HepG2 (cell line): ENCODE results near the gene THBS2.

Experiments used
- EP300 ChIP-seq, 3 experiments: sonication (generic) in 1 of 3; formaldehyde crosslinking in 1 of 3; IDR thresholded peaks; 2 replicates each; pipeline versions ENCODE4 v1.5.1 to v1.6.1; 2011 to 2020; ENCODE audit warnings: low read depth in 2 of 3, low read length in 2 of 3, borderline replicate concordance in 1 of 3, improper control_type of control experiment in 1 of 3, mild to moderate bottlenecking in 1 of 3, missing genetic modification reagents in 1 of 3, moderate library complexity in 1 of 3
- EZH2 ChIP-seq: conservative IDR thresholded peaks from 2 replicates; pipeline ENCODE4 v1.6.1; 2012; ENCODE audit warnings: mild to moderate bottlenecking, low read depth, low read length, moderate library complexity
- FOXJ3 ChIP-seq: sonication (generic); formaldehyde crosslinking; IDR thresholded peaks from 2 replicates; pipeline ENCODE4 v1.4.0; 2020; ENCODE audit warnings: missing genetic modification reagents, mild to moderate bottlenecking, borderline replicate concordance
- NCOA2 ChIP-seq: sonication (generic); formaldehyde crosslinking; IDR thresholded peaks from 2 replicates; pipeline ENCODE4 v1.8.0; 2022; ENCODE audit warnings: inconsistent platforms
- RBAK ChIP-seq: sonication (generic); formaldehyde crosslinking; IDR thresholded peaks from 2 replicates; pipeline ENCODE4 v1.5.1; 2020; ENCODE audit warnings: mild to moderate bottlenecking, missing genetic modification reagents
- SP1 ChIP-seq, 2 experiments: fragments of 450-650 bp in 1 of 2; sonication (generic) in 1 of 2; formaldehyde crosslinking in 1 of 2; IDR thresholded peaks; 2 replicates each; pipeline versions ENCODE4 v1.4.0 to v1.6.1; 2016 to 2020; ENCODE audit warnings: missing genetic modification reagents in 1 of 2
- ZNF138 ChIP-seq: sonication (generic); formaldehyde crosslinking; IDR thresholded peaks from 2 replicates; pipeline ENCODE4 v1.5.0; 2020; ENCODE audit warnings: mild to moderate bottlenecking, low read depth, missing genetic modification reagents
- ZNF205 ChIP-seq: IDR thresholded peaks from 2 replicates; pipeline ENCODE4 v1.6.1; 2018; ENCODE audit warnings: missing biosample characterization, missing genetic modification reagents
- ZNF224 ChIP-seq: sonication (generic); formaldehyde crosslinking; IDR thresholded peaks from 2 replicates; pipeline ENCODE4 v1.5.0; 2020; ENCODE audit warnings: mild to moderate bottlenecking, missing genetic modification reagents
- ZNF274 ChIP-seq: sonication (generic); formaldehyde crosslinking; IDR thresholded peaks from 2 replicates; pipeline ENCODE4 v1.5.1; 2020; ENCODE audit warnings: mild to moderate bottlenecking, missing genetic modification reagents
- ZNF883 ChIP-seq: sonication (generic); formaldehyde crosslinking; IDR thresholded peaks from 2 replicates; pipeline ENCODE4 v1.5.1; 2020; ENCODE audit warnings: mild to moderate bottlenecking, missing genetic modification reagents; ENCODE audit errors: not compliant biosample characterization
- TF ChIP-seq, protein P1 (sequence below): sonication (generic); formaldehyde crosslinking; IDR thresholded peaks from 2 replicates; pipeline ENCODE4 v1.8.0; 2022; ENCODE audit warnings: mild to moderate bottlenecking, missing genetic modification reagents, borderline replicate concordance
- TF ChIP-seq, protein P2 (sequence below), 2 experiments: IDR thresholded peaks; 2 replicates each; pipeline ENCODE4 v1.6.1; 2011 to 2012; ENCODE audit warnings: low read length in 2 of 2, borderline replicate concordance in 1 of 2, low read depth in 1 of 2, mild to moderate bottlenecking in 1 of 2, moderate library complexity in 1 of 2

DNA sequence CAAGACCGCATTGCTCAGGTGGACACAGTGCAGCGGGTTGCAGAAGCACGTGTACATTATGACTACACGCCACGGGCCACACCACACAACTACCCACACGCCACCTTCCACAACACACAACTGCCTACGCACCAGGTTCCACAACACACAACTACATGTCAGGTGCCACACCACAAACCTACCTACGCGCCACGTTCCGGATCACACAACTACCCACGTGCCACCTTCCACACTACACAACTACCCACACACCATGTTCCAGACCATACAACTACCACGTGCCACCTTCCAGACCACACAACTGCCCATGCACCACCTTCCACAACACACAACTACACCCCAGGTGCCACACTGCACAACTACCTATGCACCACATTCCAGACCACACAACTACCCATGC lies 20.5 kb downstream of the THBS2 start:
- TF ChIP-seq ZNF883 (no peak), NCOA2 (no peak), SP1 (IDR thresholded peaks at IDR 0.05) (no peak), SP1 (CRISPR knock-in tag; IDR thresholded peaks at IDR 0.05) (no peak), ZNF274 (CRISPR knock-in tag) (no peak), EP300 (IDR thresholded peaks at IDR 0.05; ENCODE audit: low read depth in 2 of 2, low read length in 2 of 2) (no peak), EP300 (CRISPR knock-in tag; IDR thresholded peaks at IDR 0.05; ENCODE audit: borderline replicate concordance) (no peak), ZNF138 (CRISPR knock-in tag) (no peak), EZH2 (no peak), RBAK (no peak), ZNF205 (CRISPR knock-in tag) (no peak), FOXJ3 (CRISPR knock-in tag) (no peak), ZNF224 (no peak)
- TF ChIP-seq, protein P1, sequence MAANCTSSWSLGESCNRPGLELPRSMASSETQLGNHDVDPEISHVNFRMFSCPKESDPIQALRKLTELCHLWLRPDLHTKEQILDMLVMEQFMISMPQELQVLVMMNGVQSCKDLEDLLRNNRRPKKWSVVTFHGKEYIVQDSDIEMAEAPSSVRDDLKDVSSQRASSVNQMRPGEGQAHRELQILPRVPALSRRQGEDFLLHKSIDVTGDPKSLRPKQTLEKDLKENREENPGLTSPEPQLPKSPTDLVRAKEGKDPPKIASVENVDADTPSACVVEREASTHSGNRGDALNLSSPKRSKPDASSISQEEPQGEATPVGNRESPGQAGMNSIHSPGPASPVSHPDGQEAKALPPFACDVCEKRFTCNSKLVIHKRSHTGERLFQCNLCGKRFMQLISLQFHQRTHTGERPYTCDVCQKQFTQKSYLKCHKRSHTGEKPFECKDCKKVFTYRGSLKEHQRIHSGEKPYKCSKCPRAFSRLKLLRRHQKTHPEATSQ (CRISPR knock-in tag): no peak
- TF ChIP-seq, protein P2, sequence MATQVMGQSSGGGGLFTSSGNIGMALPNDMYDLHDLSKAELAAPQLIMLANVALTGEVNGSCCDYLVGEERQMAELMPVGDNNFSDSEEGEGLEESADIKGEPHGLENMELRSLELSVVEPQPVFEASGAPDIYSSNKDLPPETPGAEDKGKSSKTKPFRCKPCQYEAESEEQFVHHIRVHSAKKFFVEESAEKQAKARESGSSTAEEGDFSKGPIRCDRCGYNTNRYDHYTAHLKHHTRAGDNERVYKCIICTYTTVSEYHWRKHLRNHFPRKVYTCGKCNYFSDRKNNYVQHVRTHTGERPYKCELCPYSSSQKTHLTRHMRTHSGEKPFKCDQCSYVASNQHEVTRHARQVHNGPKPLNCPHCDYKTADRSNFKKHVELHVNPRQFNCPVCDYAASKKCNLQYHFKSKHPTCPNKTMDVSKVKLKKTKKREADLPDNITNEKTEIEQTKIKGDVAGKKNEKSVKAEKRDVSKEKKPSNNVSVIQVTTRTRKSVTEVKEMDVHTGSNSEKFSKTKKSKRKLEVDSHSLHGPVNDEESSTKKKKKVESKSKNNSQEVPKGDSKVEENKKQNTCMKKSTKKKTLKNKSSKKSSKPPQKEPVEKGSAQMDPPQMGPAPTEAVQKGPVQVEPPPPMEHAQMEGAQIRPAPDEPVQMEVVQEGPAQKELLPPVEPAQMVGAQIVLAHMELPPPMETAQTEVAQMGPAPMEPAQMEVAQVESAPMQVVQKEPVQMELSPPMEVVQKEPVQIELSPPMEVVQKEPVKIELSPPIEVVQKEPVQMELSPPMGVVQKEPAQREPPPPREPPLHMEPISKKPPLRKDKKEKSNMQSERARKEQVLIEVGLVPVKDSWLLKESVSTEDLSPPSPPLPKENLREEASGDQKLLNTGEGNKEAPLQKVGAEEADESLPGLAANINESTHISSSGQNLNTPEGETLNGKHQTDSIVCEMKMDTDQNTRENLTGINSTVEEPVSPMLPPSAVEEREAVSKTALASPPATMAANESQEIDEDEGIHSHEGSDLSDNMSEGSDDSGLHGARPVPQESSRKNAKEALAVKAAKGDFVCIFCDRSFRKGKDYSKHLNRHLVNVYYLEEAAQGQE (IDR thresholded peaks at IDR 0.05; ENCODE audit: borderline replicate concordance in 1 of 2, low read depth in 1 of 2, low read length in 2 of 2): no peak
